AG04449 (cell line): ENCODE data around the gene ARHGAP21.

Experiments used
- CTCF ChIA-PET: fragments of 350-600 bp; formaldehyde crosslinking; extraction: SDS; loops from one replicate; lab custom pipeline; 2021; ENCODE audit warnings: antibody characterized with exemption; lab: Yijun Ruan, JAX
- POLR2A ChIA-PET: fragments of 400-600, 350-600 bp; formaldehyde crosslinking; extraction: SDS; loops from one replicate; lab custom pipeline; 2020; ENCODE audit warnings: antibody characterized with exemption, inconsistent platforms; lab: Yijun Ruan, JAX
- DNase-seq: peaks from one replicate; pipeline ENCODE4 v3.0.0-alpha.2; 2010; ENCODE audit warnings: low read depth, low spot score
- H3K4me3 ChIP-seq: 2 replicates; pipeline ENCODE4 v1.5.1; 2011; ENCODE audit warnings: low read depth, mild to moderate bottlenecking, control low read depth, low read length
- CTCF ChIP-seq: IDR thresholded peaks from one replicate; pipeline ENCODE4 v1.5.1; 2011; ENCODE audit warnings: mild to moderate bottlenecking, moderate library complexity, low read length, control low read depth, inconsistent platforms; ENCODE audit not compliant: insufficient read depth; ENCODE audit errors: missing control alignments

ARHGAP21 gene

GRCh38 chr10:24681572-24682088 is 42.1 kb downstream of the ARHGAP21 start:
- DNase-seq: no peak
- no peak overlapping the region for H3K4me3 ChIP-seq
- POLR2A ChIA-PET: interaction anchor here (0.6 kb wide), 1 partner anchor 302 kb away, joined by 3 read pairs; no protein-coding TSS in a partner anchor
- CTCF ChIA-PET: no interaction called here
- TF ChIP-seq CTCF: no peak

GRCh38 chr10:24680647-24681524 is 42.8 kb downstream of the ARHGAP21 start:
- CTCF ChIA-PET: interaction anchor here (0.7 kb wide), 1 partner anchor 269 kb away, joined by 3 read pairs; no protein-coding TSS in a partner anchor
- POLR2A ChIA-PET: interaction anchor here (0.6 kb wide), 1 partner anchor 303 kb away, joined by 3 read pairs; no protein-coding TSS in a partner anchor
- TF ChIP-seq CTCF: no peak

GRCh38 chr10:24678757-24679156 is 44.9 kb downstream of the ARHGAP21 start:
- ChIA-PET CTCF (no interaction called here), POLR2A (interaction anchor here (0.6 kb wide), 1 partner anchor 28 kb away, joined by 3 read pairs; no protein-coding TSS in a partner anchor)
- H3K4me3 ChIP-seq: no peak overlapping the region
- TF ChIP-seq CTCF: no peak
- no peak for DNase-seq

More at GRCh38 chr10:24680647-24681524, 42.8 kb downstream of the ARHGAP21 start:
- no peak overlapping the region for H3K4me3 ChIP-seq
- DNase-seq: no peak

- TF ChIP-seq CTCF: no peak
- no peak overlapping the region for H3K4me3 ChIP-seq
- ChIA-PET POLR2A (no interaction called here), CTCF (interaction anchor here (1.0 kb wide), 1 partner anchor 32 kb away, joined by 3 read pairs; no protein-coding TSS in a partner anchor)
- DNase-seq: no peak
Observed at GRCh38 chr10:24674892-24675632, 48.6 kb downstream of the ARHGAP21 start.

GRCh38 chr10:24670964-24671670 is 52.6 kb downstream of the ARHGAP21 start:
- ChIA-PET CTCF (interaction anchor here (1.0 to 1.2 kb wide), 2 partner anchors 23 to 55 kb away, joined by 3 read pairs; no protein-coding TSS in a partner anchor), POLR2A (no interaction called here)
- no peak for TF ChIP-seq CTCF
- DNase-seq: no peak
- no peak overlapping the region for H3K4me3 ChIP-seq
